Hepatocyte (in vitro differentiated cells): ENCODE results near the gene SPAG16. TPM values are rescaled to one million over a fixed set of nuclear protein-coding genes. Genes with fewer than 3 reads are reported as not detected.

Experiments
- DNase-seq: peaks from one replicate; pipeline ENCODE4 v3.0.0-alpha.2; 2016; ENCODE audit warnings: low spot score
- H2AFZ ChIP-seq: fragments of 200-600 bp; sonication (generic); 2 replicates; pipeline ENCODE4 v1.6.0; 2016; ENCODE audit warnings: antibody characterized with exemption, mild to moderate bottlenecking
- H3K27ac ChIP-seq: fragments of 200-600 bp; sonication (generic); 2 replicates; pipeline ENCODE4 v1.5.1; 2016; ENCODE audit warnings: mild to moderate bottlenecking
- H3K27me3 ChIP-seq: fragments of 200-600 bp; sonication (generic); 2 replicates; pipeline ENCODE4 v1.6.1; 2016
- H3K36me3 ChIP-seq: fragments of 200-600 bp; sonication (generic); replicated peaks from 2 replicates; pipeline ENCODE4 v1.5.1; 2016; ENCODE audit warnings: low read depth; ENCODE audit not compliant: insufficient read depth
- H3K4me1 ChIP-seq: fragments of 200-600 bp; sonication (generic); 2 replicates; pipeline ENCODE4 v1.5.1; 2016; ENCODE audit warnings: mild to moderate bottlenecking, moderate library complexity; ENCODE audit not compliant: insufficient read depth
- H3K4me2 ChIP-seq: fragments of 200-600 bp; sonication (generic); 2 replicates; pipeline ENCODE4 v1.6.0; 2016
- H3K4me3 ChIP-seq: fragments of 200-600 bp; sonication (generic); 2 replicates; pipeline ENCODE4 v1.5.1; 2016; ENCODE audit warnings: mild to moderate bottlenecking
- H3K79me2 ChIP-seq: fragments of 200-600 bp; sonication (generic); 2 replicates; pipeline ENCODE4 v1.6.0; 2017; ENCODE audit warnings: mild to moderate bottlenecking
- H3K9me2 ChIP-seq: fragments of 200-600 bp; sonication (generic); replicated peaks from 2 replicates; pipeline ENCODE4 v1.6.0; 2017; ENCODE audit warnings: mild to moderate bottlenecking; ENCODE audit not compliant: insufficient read depth
- H3K9me3 ChIP-seq: fragments of 200-600 bp; sonication (generic); 2 replicates; pipeline ENCODE4 v1.5.1; 2016; ENCODE audit warnings: low read depth, mild to moderate bottlenecking
- H4K20me1 ChIP-seq: fragments of 200-600 bp; sonication (generic); 2 replicates; pipeline ENCODE4 v1.6.0; 2016; ENCODE audit warnings: mild to moderate bottlenecking; ENCODE audit not compliant: insufficient read depth, poor library complexity, severe bottlenecking
- CTCF ChIP-seq: fragments of 200-600 bp; sonication (generic); IDR thresholded peaks from 2 replicates; pipeline ENCODE4 v1.5.1; 2016; ENCODE audit warnings: antibody characterized with exemption, mild to moderate bottlenecking; ENCODE audit not compliant: poor library complexity
- EZH2 ChIP-seq: fragments of 200-600 bp; sonication (generic); IDR thresholded peaks from 2 replicates; pipeline ENCODE4 v1.6.1; 2016; ENCODE audit warnings: antibody characterized with exemption, mild to moderate bottlenecking, borderline replicate concordance
- EZH2phosphoT487 ChIP-seq: fragments of 200-600 bp; sonication (generic); IDR thresholded peaks from one replicate; pipeline ENCODE4 v1.6.1; 2018; ENCODE audit warnings: antibody characterized with exemption, mild to moderate bottlenecking, low read depth, moderate library complexity; ENCODE audit not compliant: unreplicated experiment, severe bottlenecking
- WGBS: methylation state at CpG from one replicate; pipeline ENCODE4 v1.1.6; 2016; ENCODE audit warnings: low lambda C conversion rate; ENCODE audit errors: missing lambda C conversion rate; 5-methylcytosine and 5-hydroxymethylcytosine counted together
- polyA plus RNA-seq: library from polyadenylated mRNA; unstranded; fragments of >200 nt; fragmentation: Nextera tagmentation; extraction: Ambion mirVana; gene quantifications from 2 replicates; pipeline ENCODE4 v1.2.1, GENCODE V29; 2016
- total RNA-seq: library from RNA; depleted of rRNA; stranded (reverse); fragments of >200 nt; gene quantifications from 2 replicates; pipeline ENCODE4 v1.2.3, GENCODE V29; 2014

Gene SPAG16
- total and polyA plus RNA-seq, 2 experiments from 2014 or later = 52.1 to 56.9 TPM

- no peaks in the 10 kb centered on the region for H4K20me1 ChIP-seq
- WGBS = 81% methylated on average over 3 of the region's 3 CpGs
Measured at GRCh38 chr2:213733893-213734292, 449.6 kb downstream of the SPAG16 start.

DNA sequence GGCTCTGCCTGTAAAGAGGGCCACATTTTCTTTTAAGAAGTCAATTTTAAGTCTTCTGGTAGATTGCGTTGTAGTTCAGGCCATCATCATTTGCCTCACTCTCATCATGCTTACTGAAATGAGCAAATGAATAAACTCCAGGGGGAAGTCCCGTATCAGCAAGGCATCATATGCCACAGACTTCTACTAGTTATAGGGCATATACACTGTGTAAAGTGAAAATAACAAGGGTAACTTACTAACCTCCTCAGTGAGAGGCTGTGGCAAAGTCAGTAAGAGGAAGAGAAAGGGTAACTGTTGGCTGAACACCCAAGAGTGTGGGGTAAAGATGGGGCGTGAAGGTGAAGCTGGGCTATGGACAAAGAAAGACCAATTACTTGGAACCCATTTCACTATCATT, 456.2 kb downstream of the SPAG16 start:
- WGBS = 88% methylated on average over 3 of the region's 3 CpGs
- Histone ChIP-seq H4K20me1 (no peaks in the 10 kb centered on the region), H3K9me2 (no peaks in the 10 kb centered on the region), H3K36me3 (no peaks in the 10 kb centered on the region), H3K9me3 (no peaks in the 10 kb centered on the region), H3K4me2 (no peak overlapping the region), H3K4me3 (no peak overlapping the region), H3K27ac (no peak overlapping the region), H3K4me1 (no peaks in the 10 kb centered on the region), H2AFZ (no peak overlapping the region), H3K27me3 (no peaks in the 10 kb centered on the region), H3K79me2 (no peaks in the 10 kb centered on the region)
- TF ChIP-seq EZH2 (no peak), EZH2phosphoT487 (no peak), CTCF (no peak)
- no peak for DNase-seq

More at GRCh38 chr2:213733893-213734292, 449.6 kb downstream of the SPAG16 start:
- H3K4me2 ChIP-seq = no peak overlapping the region
- H2AFZ ChIP-seq = no peak overlapping the region
- no peaks in the 10 kb centered on the region for H3K9me2 ChIP-seq
- no peak overlapping the region for H3K4me3 ChIP-seq
- no peak for TF ChIP-seq EZH2phosphoT487
- no peak for TF ChIP-seq CTCF
- no peak for TF ChIP-seq EZH2
- no peaks in the 10 kb centered on the region for H3K4me1 ChIP-seq
- H3K27me3 ChIP-seq = no peaks in the 10 kb centered on the region
- no peak overlapping the region for H3K27ac ChIP-seq
- no peak for DNase-seq
- H3K36me3 ChIP-seq = no peaks in the 10 kb centered on the region
- H3K9me3 ChIP-seq = no peaks in the 10 kb centered on the region
- H3K79me2 ChIP-seq = no peaks in the 10 kb centered on the region

DNA sequence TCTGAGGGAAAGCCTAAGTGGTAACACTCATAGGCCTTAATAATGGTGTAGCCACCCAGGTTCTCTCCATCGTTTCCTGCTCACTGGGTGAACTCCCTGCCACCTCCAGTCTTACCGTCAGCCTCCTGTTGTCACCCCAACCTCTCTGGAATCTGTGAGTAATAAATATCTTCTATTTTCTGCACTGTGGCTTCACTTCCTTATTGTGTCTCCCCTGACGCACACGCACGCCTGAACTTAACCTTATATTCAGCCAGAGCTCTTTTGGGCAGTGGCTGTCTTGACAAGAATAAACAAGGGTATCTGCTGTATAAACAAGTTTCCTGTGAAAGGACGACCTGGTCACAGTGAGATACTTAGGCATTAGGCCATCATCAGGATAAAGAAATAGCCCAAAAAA, 467.2 kb downstream of the SPAG16 start:
- no peak overlapping the region for H3K4me2 ChIP-seq
- H3K27ac ChIP-seq = no peak overlapping the region
- no peak overlapping the region for H2AFZ ChIP-seq
- H3K9me3 ChIP-seq = no peaks in the 10 kb centered on the region
- WGBS = 59% methylated on average over 6 of the region's 6 CpGs
- no peaks in the 10 kb centered on the region for H3K4me1 ChIP-seq
- H4K20me1 ChIP-seq = no peaks in the 10 kb centered on the region
- DNase-seq = peak; percentile 6
- no peak overlapping the region for H3K4me3 ChIP-seq
- H3K36me3 ChIP-seq = no peaks in the 10 kb centered on the region
- no peaks in the 10 kb centered on the region for H3K27me3 ChIP-seq
- TF ChIP-seq EZH2phosphoT487 = no peak
- TF ChIP-seq CTCF = no peak
- TF ChIP-seq EZH2 = no peak
- no peaks in the 10 kb centered on the region for H3K9me2 ChIP-seq
- H3K79me2 ChIP-seq = no peaks in the 10 kb centered on the region

- Histone ChIP-seq H4K20me1 (no peaks in the 10 kb centered on the region), H3K9me3 (no peaks in the 10 kb centered on the region), H3K27me3 (no peaks in the 10 kb centered on the region), H3K27ac (no peak overlapping the region), H3K9me2 (no peaks in the 10 kb centered on the region), H3K36me3 (no peaks in the 10 kb centered on the region), H3K4me3 (no peak overlapping the region), H3K79me2 (no peaks in the 10 kb centered on the region), H3K4me1 (no peaks in the 10 kb centered on the region), H3K4me2 (no peak overlapping the region), H2AFZ (no peak overlapping the region)
- 93% methylated on average over 2 of the region's 2 CpGs for WGBS
- TF ChIP-seq EZH2phosphoT487 (no peak), CTCF (no peak), EZH2 (no peak)
- DNase-seq = no peak
Measured at GRCh38 chr2:213752575-213752974, 468.3 kb downstream of the SPAG16 start.
